SK-N-SH treated with all-trans-retinoic acid at 6 μM for 48 hours (cell line): ENCODE measurements around the gene KLHL4.

Experiments
- CREB5 ChIP-seq: fragments of 250-450 bp; sonication (Bioruptor Pico); IDR thresholded peaks from 2 replicates; pipeline ENCODE4 v1.5.1; 2020; ENCODE audit warnings: low read depth, mild to moderate bottlenecking, moderate library complexity
- PATZ1 ChIP-seq: fragments of 250-450 bp; sonication (Bioruptor Pico); IDR thresholded peaks from 2 replicates; pipeline ENCODE4 v1.8.0; 2020; ENCODE audit warnings: mild to moderate bottlenecking, moderate library complexity, borderline replicate concordance
- PPARA ChIP-seq: fragments of 250-450 bp; sonication (Bioruptor Pico); IDR thresholded peaks from 2 replicates; pipeline ENCODE4 v1.5.0; 2020; ENCODE audit warnings: mild to moderate bottlenecking, borderline replicate concordance
- RARB ChIP-seq: fragments of 250-450 bp; sonication (Bioruptor Pico); IDR thresholded peaks from 2 replicates; pipeline ENCODE4 v1.8.0; 2021; ENCODE audit warnings: mild to moderate bottlenecking, moderate library complexity
- SNAI2 ChIP-seq: fragments of 250-450 bp; sonication (Bioruptor Pico); IDR thresholded peaks from 2 replicates; pipeline ENCODE4 v1.5.0; 2020; ENCODE audit warnings: mild to moderate bottlenecking, moderate library complexity
- ZFP3 ChIP-seq: fragments of 250-450 bp; sonication (Bioruptor Pico); IDR thresholded peaks from 2 replicates; pipeline ENCODE4 v1.5.0; 2020; ENCODE audit warnings: mild to moderate bottlenecking, moderate library complexity

- TF ChIP-seq PPARA (no peak), ZFP3 (CRISPR knock-in tag) (no peak), PATZ1 (CRISPR knock-in tag) (no peak), RARB (no peak), SNAI2 (CRISPR knock-in tag) (no peak), CREB5 (CRISPR knock-in tag) (no peak)
Observed at GRCh38 chrX:87475793-87476192, 41.8 kb upstream of the KLHL4 start.
